HCT116 (cell line): Measurements from ENCODE around the gene SLC22A15.

Source experiments
- CTCF ChIP-seq, 3 experiments: fragments of 200-600 bp in 1 of 3; sonication (generic) in 1 of 3; IDR thresholded peaks in 2 of 3; conservative IDR thresholded peaks in 1 of 3; 2 replicates each; pipeline ENCODE4 v1.5.1; 2012 to 2017; ENCODE audit warnings: low read depth in 2 of 3, low read length in 2 of 3, antibody characterized with exemption in 1 of 3, borderline replicate concordance in 1 of 3, control low read depth in 1 of 3, mild to moderate bottlenecking in 1 of 3, mixed read lengths in 1 of 3, mixed run types in 1 of 3, moderate library complexity in 1 of 3; ENCODE audit not compliant: insufficient read depth in 1 of 3
- EGR1 ChIP-seq: IDR thresholded peaks from 2 replicates; pipeline ENCODE4 v1.6.1; 2012; ENCODE audit warnings: low read depth
- EZH2 ChIP-seq: fragments of 200-600 bp; sonication (generic); IDR thresholded peaks from 2 replicates; pipeline ENCODE4 v1.6.1; 2017; ENCODE audit warnings: antibody characterized with exemption, mixed run types
- TCF7L2 ChIP-seq: IDR thresholded peaks from 2 replicates; pipeline ENCODE4 v1.7.0; 2011; ENCODE audit warnings: borderline replicate concordance, inconsistent platforms; ENCODE audit not compliant: insufficient read depth, insufficient read length; ENCODE audit errors: extremely low read depth
- ZFX ChIP-seq: fragments of 450-650 bp; IDR thresholded peaks from 2 replicates; pipeline ENCODE4 v1.6.1; 2017

- TF ChIP-seq CTCF (IDR thresholded peaks at IDR 0.05 in 2 of 3, conservative IDR thresholded peaks at IDR 0.05 in 1 of 3; ENCODE audit: borderline replicate concordance in 1 of 3, insufficient read depth in 1 of 3, low read depth in 2 of 3, low read length in 2 of 3) = no peak
- TF ChIP-seq TCF7L2 = no peak
- no peak for TF ChIP-seq ZFX
- TF ChIP-seq EGR1 = no peak
- no peak for TF ChIP-seq EZH2
Observed at GRCh38 chr1:116001739-116002487, 25.6 kb downstream of the SLC22A15 start.
